ENCODE results near the gene PLSCR2. TPM values are rescaled to one million over a fixed set of nuclear protein-coding genes. Genes with fewer than 3 reads are reported as not detected.
A peak's percentile ranks its signal among the peaks of the same experiment; 100 is the strongest.

Gene PLSCR2
- total and polyA plus RNA-seq, 8 donors, result 0.38 to 1.2 (median 0.74) TPM

- intact Hi-C loops (cut with DNase I), result no loop called here
- no peak overlapping the region for H3K4me3 ChIP-seq
- no peak for TF ChIP-seq CTCF (IDR thresholded peaks at IDR 0.05)
- H3K9me3 ChIP-seq, result no peaks in the 10 kb centered on the region
- ATAC-seq (no peak), DNase-seq (no peak)
- H3K27me3 ChIP-seq, result no peaks in the 10 kb centered on the region
- H3K27ac ChIP-seq, result peak overlapping the region; percentile 54 to 64
- peaks cover 0 to 20% of the 10 kb centered on the region in 2 donors for H3K36me3 ChIP-seq
- peaks cover 7 to 40% of the 10 kb centered on the region in 2 donors for H3K4me1 ChIP-seq
Observed at GRCh38 chr3:146507331-146508120, 38.2 kb upstream of the PLSCR2 start.

GRCh38 chr3:146505516-146505915 lies 36.2 kb upstream of the PLSCR2 start:
- intact Hi-C loops (cut with DNase I), result no loop called here

GRCh38 chr3:146504498-146505197 lies 35.3 kb upstream of the PLSCR2 start:
- H3K27ac ChIP-seq, result peak overlapping the region; percentile 34 to 48
- H3K27me3 ChIP-seq, result no peaks in the 10 kb centered on the region
- DNase-seq (no peak), ATAC-seq (no peak)
- peaks cover 7 to 40% of the 10 kb centered on the region in 2 donors for H3K4me1 ChIP-seq
- H3K9me3 ChIP-seq, result no peaks in the 10 kb centered on the region
- no peaks in the 10 kb centered on the region for H3K36me3 ChIP-seq
- TF ChIP-seq CTCF (IDR thresholded peaks at IDR 0.05), result no peak
- intact Hi-C loops (cut with DNase I), result no loop called here
- H3K4me3 ChIP-seq, result no peak overlapping the region

More at GRCh38 chr3:146505516-146505915, 36.2 kb upstream of the PLSCR2 start:
- no peak overlapping the region for H3K4me3 ChIP-seq
- ATAC-seq (no peak), DNase-seq (peak in 1 of 4 donors; percentile 37)
- H3K9me3 ChIP-seq, result no peaks in the 10 kb centered on the region
- H3K27me3 ChIP-seq, result no peaks in the 10 kb centered on the region
- TF ChIP-seq CTCF (IDR thresholded peaks at IDR 0.05), result no peak
- peak overlapping the region; percentile 64 to 71 for H3K27ac ChIP-seq
- H3K4me1 ChIP-seq, result peaks cover 7 to 40% of the 10 kb centered on the region in 2 donors
- no peaks in the 10 kb centered on the region for H3K36me3 ChIP-seq

GRCh38 chr3:146503461-146504202 lies 34.3 kb upstream of the PLSCR2 start:
- peaks cover 7 to 40% of the 10 kb centered on the region in 2 donors for H3K4me1 ChIP-seq
- H3K27ac ChIP-seq, result peak overlapping the region; percentile 34 to 48
- intact Hi-C loops (cut with DNase I), result no loop called here
- H3K36me3 ChIP-seq, result no peaks in the 10 kb centered on the region
- H3K9me3 ChIP-seq, result no peaks in the 10 kb centered on the region
- no peak overlapping the region for H3K4me3 ChIP-seq
- H3K27me3 ChIP-seq, result no peaks in the 10 kb centered on the region
- no peak for TF ChIP-seq CTCF (IDR thresholded peaks at IDR 0.05)
- peak; percentile 78 for ATAC-seq
- peak in 2 of 4 donors; percentile 40 to 46 for DNase-seq

Data from left lung (tissue), 10 donors.